Measurements from ENCODE around the gene EME1.

The EME1 gene

GRCh38 chr17:50348522-50349242, 24.3 kb upstream of the EME1 start:
- DNase-seq, result no peak

GRCh38 chr17:50349243-50349600, 23.8 kb upstream of the EME1 start:
- DNase-seq, result no peak

DNA sequence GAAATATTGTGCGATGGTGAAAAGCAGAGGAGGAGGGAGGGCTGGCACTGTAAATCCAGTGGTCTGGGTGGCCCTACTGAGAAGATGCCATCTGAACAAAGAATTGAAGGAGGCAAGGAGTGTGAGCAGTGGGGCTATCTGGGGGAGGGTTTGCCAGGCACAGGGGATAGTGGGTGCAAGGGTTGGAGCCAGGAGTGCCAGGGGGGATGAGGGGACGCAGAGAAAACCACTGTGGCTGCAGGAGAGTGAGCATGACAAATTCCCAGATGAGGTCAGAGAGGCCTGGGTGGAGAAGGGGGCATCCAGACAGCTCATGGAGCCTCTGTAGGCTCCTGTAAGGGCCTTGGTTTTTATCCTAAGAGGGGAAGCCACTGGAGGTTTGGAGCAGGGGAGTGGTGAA, 22.3 kb upstream of the EME1 start:
- DNase-seq, result no peak

GRCh38 chr17:50352072-50352692, 20.8 kb upstream of the EME1 start:
- DNase-seq, result no peak

- no peak for DNase-seq
These were observed 20.1 kb upstream of the EME1 start for GRCh38 chr17:50352693-50353599.

GRCh38 chr17:50353600-50354195, 19.3 kb upstream of the EME1 start:
- DNase-seq, result no peak

GRCh38 chr17:50354198-50354597, 18.8 kb upstream of the EME1 start:
- no peak for DNase-seq

- no peak for DNase-seq
These were observed 18.3 kb upstream of the EME1 start for GRCh38 chr17:50354776-50355175.

- DNase-seq, result no peak
These were observed 17.7 kb upstream of the EME1 start for GRCh38 chr17:50355336-50355700.

- DNase-seq, result no peak
These were observed 17.2 kb upstream of the EME1 start for GRCh38 chr17:50355701-50356341.

DNA sequence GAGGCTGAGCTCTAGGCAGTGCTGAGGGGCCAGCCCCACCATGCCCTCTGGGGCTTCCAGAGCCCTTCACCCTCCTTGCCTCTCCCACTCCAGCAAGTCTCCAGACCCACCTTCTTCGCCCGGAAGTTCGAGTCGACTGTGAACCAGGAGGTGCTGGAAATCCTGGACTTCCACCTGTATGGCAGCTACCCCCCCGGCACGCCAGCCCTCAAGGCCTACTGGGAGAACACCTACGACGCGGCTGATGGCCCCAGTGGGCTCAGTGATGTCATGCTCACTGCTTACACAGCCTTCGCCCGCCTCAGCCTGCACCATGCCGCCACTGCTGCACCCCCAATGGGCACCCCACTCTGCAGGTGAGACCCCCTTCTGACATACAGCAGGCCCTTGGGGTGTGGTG, 16.6 kb upstream of the EME1 start:
- DNase-seq, result no peak

- DNase-seq, result no peak
These were observed 16.0 kb upstream of the EME1 start for GRCh38 chr17:50356892-50357510.

- no peak for DNase-seq
These were observed 14.9 kb upstream of the EME1 start for GRCh38 chr17:50358177-50358576.

- DNase-seq, result no peak
These were observed 13.9 kb upstream of the EME1 start for GRCh38 chr17:50359005-50359699.

DNA sequence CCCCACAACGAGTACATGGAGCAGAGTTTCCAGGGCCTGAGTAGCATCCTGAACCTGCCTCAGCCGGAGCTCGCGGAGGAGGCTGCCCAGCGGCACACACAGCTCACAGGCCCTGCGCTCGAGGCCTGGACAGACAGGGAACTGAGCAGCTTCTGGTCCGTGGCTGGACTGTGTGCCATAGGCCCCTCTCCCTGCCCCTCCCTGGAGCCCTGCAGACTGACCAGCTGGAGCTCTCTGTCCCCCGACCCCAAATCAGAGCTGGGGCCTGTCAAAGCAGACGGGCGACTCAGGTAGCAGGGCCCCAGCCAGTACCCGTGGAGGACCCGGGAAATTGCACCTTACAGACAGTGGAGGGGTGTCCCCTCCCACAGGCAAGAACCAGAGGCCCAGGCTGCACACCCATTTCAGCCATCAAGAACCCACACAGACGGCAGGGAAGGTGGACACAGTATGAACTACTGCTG, 13.0 kb upstream of the EME1 start:
- DNase-seq, result no peak

DNA sequence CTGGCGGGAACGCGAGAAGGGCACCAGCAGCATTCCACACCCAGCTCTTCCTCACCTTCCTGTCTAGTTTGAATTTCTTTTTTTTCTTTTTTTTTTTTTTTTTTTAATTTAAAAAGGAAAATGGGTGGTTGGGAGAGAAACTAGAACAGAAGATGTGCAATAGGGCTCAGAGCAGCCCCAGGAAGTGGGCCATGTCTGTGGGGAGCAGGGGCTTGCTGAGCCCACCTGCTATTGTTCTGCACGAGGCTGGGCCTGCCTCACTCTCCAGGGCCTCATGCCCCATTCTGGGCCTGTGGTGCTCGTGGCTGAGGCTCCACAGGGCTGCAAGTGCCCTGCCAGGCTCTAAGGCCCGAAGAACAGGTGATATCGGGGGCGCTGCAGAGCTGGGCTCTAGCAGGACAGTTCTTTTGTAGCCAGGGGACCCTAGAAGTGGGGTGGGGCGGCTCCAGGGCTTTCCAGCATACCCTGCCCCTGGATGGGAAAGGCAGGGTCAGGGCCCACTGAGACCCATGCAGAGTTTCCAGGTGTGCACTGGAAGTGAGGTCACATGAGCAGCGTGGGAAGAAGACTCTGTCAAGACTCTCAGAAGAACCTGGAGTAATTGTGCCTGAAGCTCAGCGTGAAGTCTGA, 12.4 kb upstream of the EME1 start:
- no peak for DNase-seq

DNA sequence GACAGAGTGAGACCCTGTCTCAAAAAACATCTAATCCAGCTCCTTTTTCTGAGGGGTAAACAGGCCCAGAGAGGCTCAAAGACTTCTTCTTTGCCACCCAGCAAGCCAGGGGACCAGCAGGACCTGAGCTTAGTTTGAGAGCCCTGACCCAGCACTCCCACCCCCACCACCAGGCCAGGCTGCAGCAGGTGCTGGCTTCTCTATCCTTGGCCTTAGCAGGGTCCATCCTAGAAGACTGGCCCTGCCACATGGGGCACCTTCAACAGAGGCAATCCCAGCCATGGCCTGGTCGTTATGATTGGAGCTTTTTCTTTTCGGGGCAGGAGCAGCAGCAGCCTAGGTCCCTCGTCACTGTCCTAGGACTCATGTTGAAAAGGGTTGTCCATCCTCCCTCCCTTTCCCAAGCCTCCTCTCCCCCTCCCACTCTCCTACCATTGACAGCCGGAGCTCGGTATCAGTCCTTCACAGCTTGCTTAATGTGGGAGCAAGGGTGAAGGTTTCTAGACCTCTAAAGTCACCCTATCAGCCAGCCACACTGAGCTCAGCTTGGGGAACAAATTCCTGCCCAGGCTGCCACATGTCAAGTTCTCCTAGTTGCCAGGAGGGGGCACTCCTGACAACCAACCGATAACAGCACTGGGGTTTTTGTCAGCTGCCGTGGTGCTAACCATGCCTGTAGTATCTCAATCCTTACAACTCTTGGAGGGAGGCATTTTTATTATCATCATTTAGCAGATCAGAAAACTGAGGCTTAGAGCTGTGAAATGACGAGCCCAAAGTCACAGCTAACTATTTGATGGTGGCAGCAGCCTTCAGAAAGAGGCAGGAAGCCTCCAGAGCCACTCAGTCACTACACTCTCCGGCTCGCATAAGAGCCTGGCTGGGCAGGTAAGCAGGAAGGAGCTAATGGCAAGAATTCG, 11.2 kb upstream of the EME1 start:
- peak; percentile 68 for DNase-seq

DNA sequence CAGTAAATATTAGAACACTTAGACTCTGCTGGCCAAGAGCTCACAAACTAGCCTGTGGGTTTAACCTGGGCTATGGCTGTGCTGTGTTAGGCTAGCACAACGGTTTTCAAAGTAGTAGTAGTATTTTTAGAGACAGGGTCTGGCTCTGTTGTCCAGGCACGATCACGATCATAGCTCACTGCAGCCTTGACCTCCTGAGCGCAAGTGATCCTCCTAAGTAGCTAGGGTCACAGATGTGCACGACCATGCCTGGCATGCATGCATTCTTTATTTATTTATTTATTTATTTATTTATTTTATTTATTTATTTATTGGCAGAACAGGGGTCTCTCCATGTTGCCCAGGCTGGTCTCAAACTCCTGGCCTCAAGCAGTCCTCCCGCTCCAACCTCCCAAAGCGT, 10.4 kb upstream of the EME1 start:
- no peak for DNase-seq

- DNase-seq, result no peak
These were observed 9.6 kb upstream of the EME1 start for GRCh38 chr17:50363217-50364060.
